HFFc6 (cell line): ENCODE measurements around the gene TBC1D14. TPM values are rescaled to one million over a fixed set of nuclear protein-coding genes. Genes with fewer than 3 reads are reported as not detected.

Experiments used
- DNase-seq: peaks from one replicate; pipeline ENCODE4 v3.0.0-alpha.2; 2018
- H3K27ac Mint-ChIP-seq: 2 replicates; pipeline ENCODE4 v1.8.0; 2020; ENCODE audit warnings: mild to moderate bottlenecking, mixed read lengths
- H3K27me3 Mint-ChIP-seq: 2 replicates; pipeline ENCODE4 v1.8.0; 2021; ENCODE audit warnings: mild to moderate bottlenecking, moderate library complexity, mixed read lengths; ENCODE audit not compliant: insufficient read depth
- H3K36me3 Mint-ChIP-seq: 2 replicates; pipeline ENCODE4 v1.8.0; 2021; ENCODE audit warnings: low read depth, mixed read lengths
- H3K4me1 Mint-ChIP-seq: 2 replicates; pipeline ENCODE4 v1.8.0; 2020; ENCODE audit warnings: low read depth, mixed read lengths
- H3K4me3 Mint-ChIP-seq: 2 replicates; pipeline ENCODE4 v1.8.0; 2020; ENCODE audit warnings: mild to moderate bottlenecking, moderate library complexity, mixed read lengths
- H3K9me3 Mint-ChIP-seq: 2 replicates; pipeline ENCODE4 v1.8.0; 2020; ENCODE audit warnings: mild to moderate bottlenecking, mixed read lengths
- total RNA-seq, 6 experiments: library from RNA; stranded (reverse); fragmentation: NEBNext Ultra II Directional; extraction: Animal tissue kit (Norgen Biotek cat#: 25700); gene quantifications; 2 replicates in 1 of 6; 3 replicates in 5 of 6; pipeline ENCODE4 v1.2.3, GENCODE V29; 2021
- TF ChIP-seq, protein P1 (sequence below): fragments of 200-600 bp; sonication (generic); IDR thresholded peaks from 2 replicates; pipeline ENCODE4 v1.5.0; 2021; ENCODE audit warnings: antibody characterized with exemption, mild to moderate bottlenecking

TBC1D14 gene
- total RNA-seq, 6 experiments from 2014 or later: 23.3 to 32.5 (median 27.9) TPM

DNA sequence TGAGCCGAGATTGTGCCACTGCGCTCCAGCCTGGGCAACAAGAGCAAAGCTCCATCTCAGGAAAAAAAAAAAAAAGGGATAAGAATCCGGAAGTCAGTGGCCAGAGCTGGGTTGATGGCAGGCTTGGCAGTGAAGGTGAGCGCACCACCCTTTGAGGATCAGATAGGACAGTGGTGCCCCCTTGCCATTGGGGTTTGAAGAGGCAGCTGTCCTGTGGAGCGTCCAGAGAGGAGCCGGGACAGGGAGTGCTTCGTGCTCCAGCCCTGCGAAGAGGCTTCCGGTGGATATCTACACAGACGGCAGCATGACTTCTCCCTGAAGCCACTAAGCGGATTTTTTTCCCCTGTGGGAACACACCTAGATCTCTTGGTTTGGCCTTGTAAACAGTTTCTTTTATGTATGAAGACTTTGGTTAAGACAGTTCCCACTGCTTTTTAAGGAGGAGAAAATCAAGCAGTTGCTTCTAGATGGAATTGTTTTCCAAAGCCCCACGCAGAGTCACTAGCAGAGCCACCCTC, 6.5 kb downstream of the TBC1D14 start:
- H3K36me3 Mint-ChIP-seq: no peaks in the 10 kb centered on the region
- H3K27ac Mint-ChIP-seq: no peak overlapping the region
- H3K4me3 Mint-ChIP-seq: no peak overlapping the region
- no peak for DNase-seq
- no peaks in the 10 kb centered on the region for H3K9me3 Mint-ChIP-seq
- H3K27me3 Mint-ChIP-seq: no peaks in the 10 kb centered on the region
- peaks cover 7% of the 10 kb centered on the region; the same call in 1 of the 2 replicates for H3K4me1 Mint-ChIP-seq
- TF ChIP-seq, protein P1, sequence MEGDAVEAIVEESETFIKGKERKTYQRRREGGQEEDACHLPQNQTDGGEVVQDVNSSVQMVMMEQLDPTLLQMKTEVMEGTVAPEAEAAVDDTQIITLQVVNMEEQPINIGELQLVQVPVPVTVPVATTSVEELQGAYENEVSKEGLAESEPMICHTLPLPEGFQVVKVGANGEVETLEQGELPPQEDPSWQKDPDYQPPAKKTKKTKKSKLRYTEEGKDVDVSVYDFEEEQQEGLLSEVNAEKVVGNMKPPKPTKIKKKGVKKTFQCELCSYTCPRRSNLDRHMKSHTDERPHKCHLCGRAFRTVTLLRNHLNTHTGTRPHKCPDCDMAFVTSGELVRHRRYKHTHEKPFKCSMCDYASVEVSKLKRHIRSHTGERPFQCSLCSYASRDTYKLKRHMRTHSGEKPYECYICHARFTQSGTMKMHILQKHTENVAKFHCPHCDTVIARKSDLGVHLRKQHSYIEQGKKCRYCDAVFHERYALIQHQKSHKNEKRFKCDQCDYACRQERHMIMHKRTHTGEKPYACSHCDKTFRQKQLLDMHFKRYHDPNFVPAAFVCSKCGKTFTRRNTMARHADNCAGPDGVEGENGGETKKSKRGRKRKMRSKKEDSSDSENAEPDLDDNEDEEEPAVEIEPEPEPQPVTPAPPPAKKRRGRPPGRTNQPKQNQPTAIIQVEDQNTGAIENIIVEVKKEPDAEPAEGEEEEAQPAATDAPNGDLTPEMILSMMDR: no peak

DNA sequence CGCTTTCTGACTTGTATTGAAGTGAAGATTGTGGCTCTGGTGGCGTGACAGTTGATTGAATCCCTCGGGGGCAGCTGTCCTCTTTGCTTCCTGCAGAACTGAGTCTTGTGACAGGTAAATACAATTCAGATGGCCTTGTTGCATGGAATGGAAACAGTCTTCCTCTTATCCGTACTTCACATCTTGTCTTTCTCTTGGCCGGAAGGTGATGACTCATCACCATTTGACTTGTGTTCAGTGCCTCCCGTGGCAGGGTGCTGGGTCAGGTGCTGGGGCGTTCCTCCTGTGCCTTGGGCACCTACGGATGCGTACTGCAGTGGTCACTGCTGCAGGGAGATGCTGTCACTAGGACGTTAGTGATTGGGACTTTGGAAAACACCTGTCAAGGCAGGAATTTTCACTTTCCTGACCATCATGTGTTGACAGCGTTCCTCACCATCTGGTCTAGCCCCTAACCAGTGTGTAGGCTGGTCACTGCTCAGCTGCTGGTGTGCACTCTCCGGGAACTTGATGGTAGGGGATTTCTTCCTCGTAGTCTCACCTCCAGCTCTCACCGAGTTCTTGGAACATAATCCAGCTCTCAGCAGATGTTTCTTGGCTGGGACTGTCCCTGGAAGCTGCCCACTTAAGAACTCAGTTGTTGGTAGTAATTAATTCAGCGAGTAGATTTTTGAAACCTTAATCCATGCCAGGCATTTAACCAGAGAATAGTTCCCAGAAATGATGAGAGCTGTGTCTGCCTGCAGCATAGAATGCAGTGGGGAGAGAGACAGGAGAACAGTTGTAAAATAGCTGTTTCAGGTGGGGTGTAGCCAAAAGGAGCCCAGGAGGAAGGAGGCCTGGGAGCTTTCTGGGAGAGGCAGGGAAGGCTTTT, 7.2 kb downstream of the TBC1D14 start:
- Mint-ChIP-seq H3K9me3 (no peaks in the 10 kb centered on the region), H3K4me1 (peaks cover 7% of the 10 kb centered on the region; the same call in 1 of the 2 replicates), H3K36me3 (no peaks in the 10 kb centered on the region), H3K4me3 (no peak overlapping the region), H3K27ac (no peak overlapping the region), H3K27me3 (no peaks in the 10 kb centered on the region)
- TF ChIP-seq, protein P1: no peak
- no peak for DNase-seq

DNA sequence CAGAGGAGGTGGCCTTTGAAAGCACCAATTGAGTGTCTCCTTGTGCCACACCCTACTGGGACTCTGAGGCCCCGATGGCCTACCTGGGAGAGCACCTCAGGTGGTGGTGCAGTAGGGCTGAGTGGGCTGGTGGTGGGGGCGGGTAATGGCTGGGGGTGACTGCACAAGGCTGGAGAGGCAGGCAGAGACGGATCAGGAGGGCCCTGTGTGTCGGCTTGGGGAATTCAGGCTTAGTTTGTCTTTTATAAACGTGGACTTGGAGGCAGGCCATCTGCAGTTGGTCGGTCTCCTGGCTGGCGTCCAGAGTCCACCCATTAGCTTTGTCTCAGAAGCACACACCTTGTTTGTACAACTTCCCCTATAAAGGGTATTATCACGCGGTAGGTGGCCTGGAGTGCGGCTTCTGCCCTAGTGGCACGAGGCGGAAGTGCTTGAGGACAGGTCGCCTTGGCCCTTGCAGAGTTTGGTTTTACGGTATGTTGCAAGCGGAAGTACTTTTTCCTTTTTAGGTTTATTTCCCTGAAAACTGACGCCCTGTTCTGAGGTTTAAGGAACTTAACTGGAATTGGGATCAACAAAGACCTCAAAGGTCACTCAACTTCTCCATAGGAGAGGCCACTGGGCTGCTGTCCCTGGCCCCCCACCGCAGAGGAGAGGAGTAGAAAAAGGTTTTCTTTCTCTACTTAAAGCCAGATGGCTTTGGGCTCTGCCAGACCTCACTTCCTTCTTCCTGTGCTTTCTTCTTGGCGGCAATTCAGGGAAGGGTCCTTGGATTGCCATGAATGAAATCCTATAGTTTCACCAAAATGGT, 8.0 kb downstream of the TBC1D14 start:
- Mint-ChIP-seq H3K4me1 (peaks cover 7% of the 10 kb centered on the region; the same call in 1 of the 2 replicates), H3K36me3 (no peaks in the 10 kb centered on the region), H3K9me3 (no peaks in the 10 kb centered on the region), H3K27me3 (no peaks in the 10 kb centered on the region), H3K4me3 (no peak overlapping the region), H3K27ac (no peak overlapping the region)
- TF ChIP-seq, protein P1: peak; percentile 67
- no peak for DNase-seq

DNA sequence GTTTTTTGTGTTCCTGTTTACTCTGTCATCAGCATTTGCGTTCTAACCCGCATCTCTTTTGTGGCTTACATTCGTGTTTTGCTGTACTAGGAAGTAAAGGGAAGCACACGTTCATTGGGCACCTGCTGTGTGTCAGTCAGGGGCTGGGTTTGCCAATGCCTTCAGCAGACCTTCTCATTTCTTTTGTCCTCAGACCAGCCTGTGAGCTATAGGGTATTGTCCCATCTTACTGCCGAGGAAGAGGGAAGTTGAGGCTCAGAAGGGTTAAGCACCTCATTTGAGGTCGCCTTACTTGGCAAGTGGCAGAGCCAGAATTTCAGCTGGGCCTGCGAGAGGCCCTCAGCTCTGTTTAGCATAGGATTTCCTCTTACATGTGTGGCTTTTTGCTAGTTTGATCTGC, 8.7 kb downstream of the TBC1D14 start:
- H3K9me3 Mint-ChIP-seq: no peaks in the 10 kb centered on the region
- TF ChIP-seq, protein P1: no peak
- no peak overlapping the region for H3K4me3 Mint-ChIP-seq
- H3K36me3 Mint-ChIP-seq: no peaks in the 10 kb centered on the region
- H3K27me3 Mint-ChIP-seq: no peaks in the 10 kb centered on the region
- DNase-seq: no peak
- no peak overlapping the region for H3K27ac Mint-ChIP-seq
- H3K4me1 Mint-ChIP-seq: peaks cover 7% of the 10 kb centered on the region; the same call in 1 of the 2 replicates

DNA sequence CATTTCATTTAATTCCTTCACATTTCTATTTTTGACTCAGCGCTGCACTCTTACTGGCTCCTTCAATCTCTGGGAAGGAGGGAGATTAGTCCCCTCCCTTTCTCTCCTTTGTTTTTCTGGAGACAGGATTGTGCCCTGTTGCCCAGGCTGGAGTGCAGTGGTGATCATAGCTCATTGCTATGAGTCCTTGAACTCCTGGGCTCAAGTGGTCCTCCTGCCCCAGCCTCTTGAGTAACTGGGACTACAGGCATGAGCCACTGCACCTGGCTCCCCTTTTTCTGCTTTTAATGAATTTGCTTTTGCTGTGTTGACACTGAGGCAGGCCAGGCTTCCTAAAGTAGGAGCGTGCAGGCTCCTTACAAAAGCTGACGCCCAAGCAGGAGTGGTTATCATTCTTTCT, 10.5 kb downstream of the TBC1D14 start:
- Mint-ChIP-seq H3K4me3 (no peak overlapping the region), H3K36me3 (peaks cover under 1% of the 10 kb centered on the region; the same call in 1 of the 2 replicates), H3K27ac (no peak overlapping the region), H3K27me3 (no peaks in the 10 kb centered on the region), H3K4me1 (peaks cover 7% of the 10 kb centered on the region; the same call in 1 of the 2 replicates), H3K9me3 (no peaks in the 10 kb centered on the region)
- DNase-seq: no peak
- TF ChIP-seq, protein P1: no peak
